ENCODE results near the gene NLK. TPM values are rescaled to one million over a fixed set of nuclear protein-coding genes. Genes with fewer than 3 reads are reported as not detected.
"Not testable (repeated sequence)": the region's sequence is repeated elsewhere in the genome, so short reads cannot be mapped to it uniquely, and the experiment has no call there.

NLK gene
- total RNA-seq, 2 donors from 2014 or later: 15.5 to 30.1 TPM

- ATAC-seq (no peak), DNase-seq (no peak)
- WGBS, 2 donors: 52 to 53% methylated on average over 12 of the region's 12 CpGs
- no peaks in the 10 kb centered on the region for H3K27me3 ChIP-seq
- H3K27ac ChIP-seq: no peak overlapping the region
- no peaks in the 10 kb centered on the region for H3K36me3 ChIP-seq (replicated peaks in 1 of 2; ENCODE audit: insufficient read depth in 1 of 2, low read depth in 2 of 2)
- intact Hi-C loops (cut with DNase I): no loop called here
- no peaks in the 10 kb centered on the region for H3K4me1 ChIP-seq
- no peak for TF ChIP-seq CTCF (IDR thresholded peaks at IDR 0.05)
- no peak for TF ChIP-seq POLR2A (IDR thresholded peaks at IDR 0.05)
- H3K4me3 ChIP-seq: no peak overlapping the region
- no peaks in the 10 kb centered on the region for H3K9me3 ChIP-seq
Measured at GRCh38 chr17:27996202-27997043, 46.1 kb upstream of the NLK start.

GRCh38 chr17:27997044-27997401 is 45.5 kb upstream of the NLK start:
- no peak for ATAC-seq
- H3K27me3 ChIP-seq: no peaks in the 10 kb centered on the region
- H3K9me3 ChIP-seq: no peaks in the 10 kb centered on the region
- TF ChIP-seq CTCF (IDR thresholded peaks at IDR 0.05): no peak
- TF ChIP-seq POLR2A (IDR thresholded peaks at IDR 0.05): no peak
- H3K36me3 ChIP-seq (replicated peaks in 1 of 2; ENCODE audit: insufficient read depth in 1 of 2, low read depth in 2 of 2): no peaks in the 10 kb centered on the region
- no peak overlapping the region for H3K4me3 ChIP-seq
- no peak overlapping the region for H3K27ac ChIP-seq
- intact Hi-C loops (cut with DNase I): no loop called here
- no peak for DNase-seq
- H3K4me1 ChIP-seq: no peaks in the 10 kb centered on the region

- no peaks in the 10 kb centered on the region for H3K4me1 ChIP-seq
- no peaks in the 10 kb centered on the region for H3K36me3 ChIP-seq (replicated peaks in 1 of 2; ENCODE audit: insufficient read depth in 1 of 2, low read depth in 2 of 2)
- WGBS, 2 donors: 83 to 89% methylated on average over 3 of the region's 3 CpGs
- no peaks in the 10 kb centered on the region for H3K27me3 ChIP-seq
- DNase-seq: no peak
- H3K27ac ChIP-seq: no peak overlapping the region
- no peak for TF ChIP-seq POLR2A (IDR thresholded peaks at IDR 0.05)
- no peak for TF ChIP-seq CTCF (IDR thresholded peaks at IDR 0.05)
- no peak overlapping the region for H3K4me3 ChIP-seq
- intact Hi-C loops (cut with DNase I): no loop called here
- H3K9me3 ChIP-seq: no peaks in the 10 kb centered on the region
- ATAC-seq: no peak
Measured at GRCh38 chr17:27997522-27997921, 45.0 kb upstream of the NLK start.

GRCh38 chr17:28001149-28001548 is 41.3 kb upstream of the NLK start:
- DNase-seq (no peak), ATAC-seq (no peak)
- Histone ChIP-seq H3K4me3 (no peak overlapping the region), H3K9me3 (no peaks in the 10 kb centered on the region), H3K4me1 (no peaks in the 10 kb centered on the region), H3K36me3 (replicated peaks in 1 of 2; ENCODE audit: insufficient read depth in 1 of 2, low read depth in 2 of 2) (no peaks in the 10 kb centered on the region), H3K27me3 (no peaks in the 10 kb centered on the region), H3K27ac (no peak overlapping the region)
- TF ChIP-seq POLR2A (IDR thresholded peaks at IDR 0.05) (no peak), CTCF (IDR thresholded peaks at IDR 0.05) (no peak)
- intact Hi-C loops (cut with DNase I): no loop called here
- 47 to 58% methylated on average over 3 of the region's 3 CpGs for WGBS, 2 donors

- no peaks in the 10 kb centered on the region for H3K9me3 ChIP-seq
- 82 to 85% methylated on average over 2 of the region's 2 CpGs for WGBS, 2 donors
- no peaks in the 10 kb centered on the region for H3K27me3 ChIP-seq
- intact Hi-C loops (cut with DNase I): no loop called here
- ATAC-seq (no peak), DNase-seq (no peak)
- no peak for TF ChIP-seq CTCF (IDR thresholded peaks at IDR 0.05)
- no peak for TF ChIP-seq POLR2A (IDR thresholded peaks at IDR 0.05)
- no peaks in the 10 kb centered on the region for H3K36me3 ChIP-seq (replicated peaks in 1 of 2; ENCODE audit: insufficient read depth in 1 of 2, low read depth in 2 of 2)
- no peak overlapping the region for H3K4me3 ChIP-seq
- H3K4me1 ChIP-seq: no peaks in the 10 kb centered on the region
- H3K27ac ChIP-seq: no peak overlapping the region
Measured at GRCh38 chr17:28004344-28004743, 38.1 kb upstream of the NLK start.

- 82 to 87% methylated on average over 4 of the region's 4 CpGs for WGBS, 2 donors
- H3K27me3 ChIP-seq; H3K36me3 ChIP-seq (replicated peaks in 1 of 2; ENCODE audit: insufficient read depth in 1 of 2, low read depth in 2 of 2); intact Hi-C loops (cut with DNase I); H3K27ac ChIP-seq; H3K9me3 ChIP-seq; H3K4me3 ChIP-seq; ATAC-seq; DNase-seq; H3K4me1 ChIP-seq: not testable (repeated sequence)
Measured at GRCh38 chr17:28007925-28008324, 34.6 kb upstream of the NLK start.

All from body of pancreas (tissue), 4 donors.